Activated B cell treated with CpG ODN at 0.5 μM for 24 hours (primary cell): ENCODE results near the gene MPPED1. TPM values are rescaled to one million over a fixed set of nuclear protein-coding genes. Genes with fewer than 3 reads are reported as not detected.

Source experiments
- ATAC-seq: fragments of 200-7000 bp; cut with Tn5 transposase; one replicate; pipeline ENCODE4 v1.10.0; 2021; ENCODE audit warnings: low read depth, mild to moderate bottlenecking, moderate library complexity
- CTCF ChIA-PET: fragments of 350-600 bp; sonication (Branson Sonifier 250); formaldehyde crosslinking; loops from one replicate; lab custom pipeline; 2021; ENCODE audit warnings: antibody characterized with exemption; lab: Charles Lee
- POLR2A ChIA-PET: fragments of 350-600 bp; sonication (Branson Sonifier 250); formaldehyde crosslinking; loops from one replicate; lab custom pipeline; 2021; ENCODE audit warnings: antibody characterized with exemption; lab: Charles Lee
- DNase-seq: peaks from one replicate; pipeline ENCODE4 v3.0.0; 2022
- H3K27ac Mint-ChIP-seq: one replicate; pipeline ENCODE4 v1.8.0; 2020; ENCODE audit warnings: mixed read lengths
- H3K27me3 Mint-ChIP-seq: one replicate; pipeline ENCODE4 v1.8.0; 2021; ENCODE audit warnings: mixed read lengths
- H3K36me3 Mint-ChIP-seq: one replicate; pipeline ENCODE4 v1.8.0; 2021; ENCODE audit warnings: low read depth, mixed read lengths
- H3K4me1 Mint-ChIP-seq: one replicate; pipeline ENCODE4 v1.8.0; 2021; ENCODE audit warnings: mixed read lengths
- H3K4me3 Mint-ChIP-seq: one replicate; pipeline ENCODE4 v1.8.0; 2020; ENCODE audit warnings: mild to moderate bottlenecking, mixed read lengths
- H3K9me3 Mint-ChIP-seq: one replicate; pipeline ENCODE4 v1.8.0; 2020; ENCODE audit warnings: mixed read lengths
- intact Hi-C: fragments of 100-400 bp; cut with micrococcal nuclease; formaldehyde crosslinking; loops from one replicate; pipeline ENCODE4 v1.15.1; 2024
- total RNA-seq: library from RNA; stranded (reverse); gene quantifications from 2 replicates; pipeline ENCODE4 v1.2.3, GENCODE V29; 2022
- TF ChIP-seq, protein P1 (sequence below): fragments of 200-600 bp; IDR thresholded peaks from one replicate; pipeline ENCODE4 v1.8.0; 2022; ENCODE audit warnings: antibody characterized with exemption, mild to moderate bottlenecking

The MPPED1 gene
- total RNA-seq, 1 donor from 2014 or later, result not detected

DNA sequence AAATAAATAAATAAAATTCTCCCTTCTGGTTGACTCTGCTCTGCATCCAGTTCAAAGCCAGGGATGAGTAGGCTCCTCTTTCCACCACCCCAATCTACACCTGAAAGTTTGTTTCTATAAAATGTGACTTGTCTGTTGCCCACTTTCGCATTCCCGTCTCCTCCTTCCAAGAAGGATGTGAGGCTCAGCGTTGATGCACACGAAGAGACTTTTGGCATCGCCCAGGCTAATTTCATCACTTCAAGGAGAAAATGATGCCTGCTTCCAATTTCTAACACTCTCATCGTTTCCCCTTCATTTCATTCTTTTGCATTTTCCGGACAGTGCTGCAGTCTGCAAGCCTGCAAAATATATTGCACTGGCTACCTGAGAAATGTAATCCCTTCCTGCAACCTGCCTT lies 3.9 kb downstream of the MPPED1 start:
- no peaks in the 10 kb centered on the region for H3K36me3 Mint-ChIP-seq
- no peak overlapping the region for H3K4me3 Mint-ChIP-seq
- no peak for DNase-seq
- CTCF ChIA-PET, result no interaction called here
- ATAC-seq, result no peak
- intact Hi-C loops, result no loop called here
- TF ChIP-seq, protein P1, sequence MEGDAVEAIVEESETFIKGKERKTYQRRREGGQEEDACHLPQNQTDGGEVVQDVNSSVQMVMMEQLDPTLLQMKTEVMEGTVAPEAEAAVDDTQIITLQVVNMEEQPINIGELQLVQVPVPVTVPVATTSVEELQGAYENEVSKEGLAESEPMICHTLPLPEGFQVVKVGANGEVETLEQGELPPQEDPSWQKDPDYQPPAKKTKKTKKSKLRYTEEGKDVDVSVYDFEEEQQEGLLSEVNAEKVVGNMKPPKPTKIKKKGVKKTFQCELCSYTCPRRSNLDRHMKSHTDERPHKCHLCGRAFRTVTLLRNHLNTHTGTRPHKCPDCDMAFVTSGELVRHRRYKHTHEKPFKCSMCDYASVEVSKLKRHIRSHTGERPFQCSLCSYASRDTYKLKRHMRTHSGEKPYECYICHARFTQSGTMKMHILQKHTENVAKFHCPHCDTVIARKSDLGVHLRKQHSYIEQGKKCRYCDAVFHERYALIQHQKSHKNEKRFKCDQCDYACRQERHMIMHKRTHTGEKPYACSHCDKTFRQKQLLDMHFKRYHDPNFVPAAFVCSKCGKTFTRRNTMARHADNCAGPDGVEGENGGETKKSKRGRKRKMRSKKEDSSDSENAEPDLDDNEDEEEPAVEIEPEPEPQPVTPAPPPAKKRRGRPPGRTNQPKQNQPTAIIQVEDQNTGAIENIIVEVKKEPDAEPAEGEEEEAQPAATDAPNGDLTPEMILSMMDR, result no peak
- POLR2A ChIA-PET, result no interaction called here
- no peaks in the 10 kb centered on the region for H3K9me3 Mint-ChIP-seq
- H3K27me3 Mint-ChIP-seq, result peaks cover 35% of the 10 kb centered on the region
- no peak overlapping the region for H3K27ac Mint-ChIP-seq
- H3K4me1 Mint-ChIP-seq, result no peaks in the 10 kb centered on the region

DNA sequence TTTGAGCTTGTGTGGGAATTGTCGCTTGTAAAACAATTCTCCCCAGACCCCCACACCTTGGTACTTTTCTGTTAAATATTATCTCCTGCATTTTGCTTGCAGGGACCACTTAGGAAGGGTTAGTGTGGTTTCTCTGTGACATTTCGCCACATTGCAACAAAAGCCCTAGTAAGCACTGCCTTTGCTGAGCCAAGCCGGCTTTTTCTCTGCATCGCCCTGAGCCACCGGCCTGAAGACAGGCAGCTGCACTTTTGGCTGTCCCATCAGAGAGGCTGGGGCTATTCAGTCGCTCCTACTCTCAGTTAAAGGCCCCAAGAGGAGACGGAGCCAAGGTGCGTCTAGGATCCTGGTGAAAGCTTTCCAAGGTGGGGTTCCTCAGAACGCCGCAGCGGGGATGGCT lies 5.7 kb downstream of the MPPED1 start:
- Mint-ChIP-seq H3K27ac (no peak overlapping the region), H3K4me1 (no peaks in the 10 kb centered on the region), H3K27me3 (peaks cover 31% of the 10 kb centered on the region), H3K4me3 (no peak overlapping the region), H3K9me3 (no peaks in the 10 kb centered on the region), H3K36me3 (no peaks in the 10 kb centered on the region)
- ATAC-seq (no peak), DNase-seq (no peak)
- CTCF ChIA-PET, result no interaction called here
- TF ChIP-seq, protein P1, result no peak
- POLR2A ChIA-PET, result no interaction called here
- intact Hi-C loops, result no loop called here

GRCh38 chr22:43418079-43418825 lies 6.4 kb downstream of the MPPED1 start:
- intact Hi-C loops, result no loop called here
- DNase-seq (no peak), ATAC-seq (no peak)
- TF ChIP-seq, protein P1, result no peak
- H3K9me3 Mint-ChIP-seq, result no peaks in the 10 kb centered on the region
- H3K27ac Mint-ChIP-seq, result no peak overlapping the region
- CTCF ChIA-PET, result no interaction called here
- H3K4me1 Mint-ChIP-seq, result no peaks in the 10 kb centered on the region
- H3K27me3 Mint-ChIP-seq, result peaks cover 24% of the 10 kb centered on the region
- POLR2A ChIA-PET, result no interaction called here
- H3K4me3 Mint-ChIP-seq, result no peak overlapping the region
- H3K36me3 Mint-ChIP-seq, result no peaks in the 10 kb centered on the region

- no peak overlapping the region for H3K27ac Mint-ChIP-seq
Observed at GRCh38 chr22:43419371-43420080, 7.7 kb downstream of the MPPED1 start.

More at GRCh38 chr22:43419371-43420080, 7.7 kb downstream of the MPPED1 start:
- ATAC-seq, result no peak
- Mint-ChIP-seq H3K4me3 (no peak overlapping the region), H3K9me3 (no peaks in the 10 kb centered on the region), H3K27me3 (peaks cover 11% of the 10 kb centered on the region), H3K36me3 (no peaks in the 10 kb centered on the region), H3K4me1 (no peaks in the 10 kb centered on the region)
- ChIA-PET CTCF (no interaction called here), POLR2A (no interaction called here)
- DNase-seq, result no peak
- intact Hi-C loops, result no loop called here
- TF ChIP-seq, protein P1, result no peak
